A673 (cell line): ENCODE results near the gene GRK6.

Experiments
- EZH2 ChIP-seq: fragments of 200-600 bp; sonication (generic); IDR thresholded peaks from 2 replicates; pipeline ENCODE4 v1.6.1; 2017; ENCODE audit warnings: borderline replicate concordance, low read depth, mild to moderate bottlenecking, mixed read lengths, antibody characterized with exemption, low read length; ENCODE audit not compliant: poor library complexity, severe bottlenecking
- TF ChIP-seq, protein P1 (sequence below): fragments of 300-800, 200-600 bp; sonication (generic); conservative IDR thresholded peaks from 2 replicates; pipeline ENCODE4 v1.5.1; 2017; ENCODE audit warnings: low read depth, mild to moderate bottlenecking, antibody characterized with exemption, low read length, moderate library complexity, mixed read lengths

DNA sequence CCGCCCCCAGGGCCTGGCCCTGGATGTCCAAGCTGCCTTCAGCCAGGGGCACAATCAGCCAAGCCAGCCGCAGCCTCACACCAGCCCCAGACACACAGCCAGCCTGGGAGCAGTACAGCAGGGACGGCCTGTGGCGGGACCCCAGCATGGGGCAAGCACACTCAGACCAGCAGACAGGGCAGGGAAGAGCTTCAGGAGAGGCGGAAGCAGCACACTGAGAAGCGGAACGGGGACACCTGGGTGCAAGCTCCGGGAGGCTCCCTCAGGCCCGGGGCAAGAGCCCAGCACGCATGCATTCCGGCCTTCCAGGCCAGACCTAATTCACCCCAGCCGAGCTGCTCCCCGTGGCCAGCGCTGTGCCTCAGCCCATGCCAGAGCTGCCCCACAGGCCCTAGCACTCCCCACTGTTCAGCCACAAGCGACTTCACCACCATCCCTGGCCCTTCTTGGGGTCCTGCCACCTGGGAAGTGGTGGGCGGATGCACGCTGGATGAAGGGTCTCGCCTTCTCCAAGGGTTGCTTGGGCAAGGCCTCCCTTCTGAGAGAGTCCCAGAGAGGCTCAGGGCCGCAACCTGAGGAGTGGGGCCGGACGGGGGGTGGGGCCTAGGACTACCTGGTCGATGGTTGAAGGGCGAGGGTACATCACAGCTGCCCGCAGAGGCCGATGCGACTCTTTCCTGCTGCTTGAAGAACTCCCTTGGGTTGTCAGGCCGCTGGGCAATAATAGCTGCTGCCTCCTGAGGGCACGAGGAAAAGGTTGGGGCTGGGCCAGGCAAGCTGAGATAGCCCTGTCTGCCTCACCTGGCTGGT, 33.5 kb downstream of the GRK6 start:
- TF ChIP-seq, protein P1, sequence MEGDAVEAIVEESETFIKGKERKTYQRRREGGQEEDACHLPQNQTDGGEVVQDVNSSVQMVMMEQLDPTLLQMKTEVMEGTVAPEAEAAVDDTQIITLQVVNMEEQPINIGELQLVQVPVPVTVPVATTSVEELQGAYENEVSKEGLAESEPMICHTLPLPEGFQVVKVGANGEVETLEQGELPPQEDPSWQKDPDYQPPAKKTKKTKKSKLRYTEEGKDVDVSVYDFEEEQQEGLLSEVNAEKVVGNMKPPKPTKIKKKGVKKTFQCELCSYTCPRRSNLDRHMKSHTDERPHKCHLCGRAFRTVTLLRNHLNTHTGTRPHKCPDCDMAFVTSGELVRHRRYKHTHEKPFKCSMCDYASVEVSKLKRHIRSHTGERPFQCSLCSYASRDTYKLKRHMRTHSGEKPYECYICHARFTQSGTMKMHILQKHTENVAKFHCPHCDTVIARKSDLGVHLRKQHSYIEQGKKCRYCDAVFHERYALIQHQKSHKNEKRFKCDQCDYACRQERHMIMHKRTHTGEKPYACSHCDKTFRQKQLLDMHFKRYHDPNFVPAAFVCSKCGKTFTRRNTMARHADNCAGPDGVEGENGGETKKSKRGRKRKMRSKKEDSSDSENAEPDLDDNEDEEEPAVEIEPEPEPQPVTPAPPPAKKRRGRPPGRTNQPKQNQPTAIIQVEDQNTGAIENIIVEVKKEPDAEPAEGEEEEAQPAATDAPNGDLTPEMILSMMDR: no peak
- no peak for TF ChIP-seq EZH2
